ENCODE results near the gene BMP6.

DNA sequence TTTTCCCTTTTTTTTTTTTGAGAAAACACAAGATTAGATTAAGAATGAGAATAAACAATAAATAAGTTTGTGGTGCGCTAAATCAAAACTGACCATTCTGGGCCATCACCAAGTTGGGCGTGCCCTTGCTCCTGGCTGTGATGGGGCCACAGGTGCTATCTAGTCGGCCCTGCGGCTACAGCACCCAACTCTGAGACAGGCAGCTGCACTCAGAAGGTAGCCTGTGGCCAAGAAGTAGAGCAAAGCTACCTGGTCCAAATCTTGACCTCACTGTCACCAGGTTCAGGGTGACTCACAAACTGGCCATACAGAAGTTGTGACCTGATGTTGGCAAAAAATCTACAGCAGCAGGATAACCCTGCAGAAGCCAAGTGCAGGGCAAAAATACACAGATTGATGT is 181.3 kb downstream of the BMP6 start:
- TF ChIP-seq, protein P1, sequence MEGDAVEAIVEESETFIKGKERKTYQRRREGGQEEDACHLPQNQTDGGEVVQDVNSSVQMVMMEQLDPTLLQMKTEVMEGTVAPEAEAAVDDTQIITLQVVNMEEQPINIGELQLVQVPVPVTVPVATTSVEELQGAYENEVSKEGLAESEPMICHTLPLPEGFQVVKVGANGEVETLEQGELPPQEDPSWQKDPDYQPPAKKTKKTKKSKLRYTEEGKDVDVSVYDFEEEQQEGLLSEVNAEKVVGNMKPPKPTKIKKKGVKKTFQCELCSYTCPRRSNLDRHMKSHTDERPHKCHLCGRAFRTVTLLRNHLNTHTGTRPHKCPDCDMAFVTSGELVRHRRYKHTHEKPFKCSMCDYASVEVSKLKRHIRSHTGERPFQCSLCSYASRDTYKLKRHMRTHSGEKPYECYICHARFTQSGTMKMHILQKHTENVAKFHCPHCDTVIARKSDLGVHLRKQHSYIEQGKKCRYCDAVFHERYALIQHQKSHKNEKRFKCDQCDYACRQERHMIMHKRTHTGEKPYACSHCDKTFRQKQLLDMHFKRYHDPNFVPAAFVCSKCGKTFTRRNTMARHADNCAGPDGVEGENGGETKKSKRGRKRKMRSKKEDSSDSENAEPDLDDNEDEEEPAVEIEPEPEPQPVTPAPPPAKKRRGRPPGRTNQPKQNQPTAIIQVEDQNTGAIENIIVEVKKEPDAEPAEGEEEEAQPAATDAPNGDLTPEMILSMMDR (IDR thresholded peaks at IDR 0.05): no peak
- TF ChIP-seq POLR2AphosphoS5 (IDR thresholded peaks at IDR 0.05; ENCODE audit: insufficient read depth in 1 of 2, low read depth in 1 of 2) (no peak), POLR2A (IDR thresholded peaks at IDR 0.05) (no peak)

Measured in vagina (tissue), 2 donors.